ENCODE measurements around the gene TMEM123.

TMEM123 gene

GRCh38 chr11:102422817-102423712, 29.5 kb downstream of the TMEM123 start:
- DNase-seq = no peak

DNA sequence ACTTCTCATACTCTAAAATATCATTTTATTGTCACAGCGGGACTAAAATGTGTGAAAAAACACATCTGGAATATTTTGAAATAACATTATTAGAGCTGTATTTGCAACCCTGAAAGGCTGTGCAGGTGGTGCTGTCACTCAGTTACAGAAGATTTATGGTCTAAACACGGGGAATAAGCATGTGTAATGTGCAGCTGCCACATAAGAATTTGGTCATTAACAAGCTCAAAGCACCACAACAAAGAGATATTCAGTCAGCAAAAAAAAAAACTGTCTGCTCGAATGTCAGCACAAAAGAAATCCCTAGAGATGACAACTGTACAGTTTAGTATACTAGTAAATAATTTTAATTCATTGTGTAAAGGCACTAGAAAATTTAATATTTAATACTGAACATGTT, 31.3 kb downstream of the TMEM123 start:
- DNase-seq = no peak

GRCh38 chr11:102420547-102420946, 32.0 kb downstream of the TMEM123 start:
- DNase-seq = no peak

GRCh38 chr11:102419181-102419580, 33.4 kb downstream of the TMEM123 start:
- DNase-seq = no peak

DNA sequence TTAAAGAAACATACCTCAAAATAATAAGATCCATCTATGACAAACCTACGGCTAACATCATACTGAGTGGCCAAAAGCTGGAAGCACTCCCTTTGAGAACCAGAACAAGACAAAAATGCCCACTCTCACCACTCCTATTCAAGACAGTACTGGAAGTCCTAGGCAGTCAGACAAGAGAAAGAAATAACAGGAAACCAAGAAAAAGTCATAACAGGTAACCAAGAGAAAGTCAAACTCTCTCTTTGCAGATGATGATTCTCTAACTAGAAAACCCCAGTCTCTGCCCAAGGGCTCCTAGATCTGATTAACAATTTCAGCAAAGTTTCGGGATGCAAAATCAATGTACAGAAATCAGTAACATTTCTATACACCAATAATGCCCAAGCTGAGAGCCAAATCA, 35.6 kb downstream of the TMEM123 start:
- no peak for DNase-seq

GRCh38 chr11:102415304-102415916, 37.2 kb downstream of the TMEM123 start:
- DNase-seq = no peak

DNA sequence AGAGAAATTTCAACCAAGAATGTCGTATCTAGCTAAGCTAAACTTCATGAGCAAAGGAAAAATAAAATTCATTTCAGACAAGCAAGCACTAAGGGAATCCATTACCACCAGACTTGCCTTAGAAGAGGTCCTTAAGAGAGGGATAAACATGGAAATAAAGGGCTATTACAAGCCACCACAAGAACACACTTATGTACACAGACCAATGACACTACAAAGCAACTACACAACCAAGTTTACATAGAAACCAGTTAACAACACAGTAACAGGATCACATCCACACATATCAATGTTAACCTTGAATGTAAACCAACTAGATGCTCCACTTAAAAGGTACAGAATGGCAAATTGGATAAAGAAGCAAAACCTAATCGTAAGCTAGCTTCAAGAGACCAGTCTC, 38.0 kb downstream of the TMEM123 start:
- no peak for DNase-seq

DNA sequence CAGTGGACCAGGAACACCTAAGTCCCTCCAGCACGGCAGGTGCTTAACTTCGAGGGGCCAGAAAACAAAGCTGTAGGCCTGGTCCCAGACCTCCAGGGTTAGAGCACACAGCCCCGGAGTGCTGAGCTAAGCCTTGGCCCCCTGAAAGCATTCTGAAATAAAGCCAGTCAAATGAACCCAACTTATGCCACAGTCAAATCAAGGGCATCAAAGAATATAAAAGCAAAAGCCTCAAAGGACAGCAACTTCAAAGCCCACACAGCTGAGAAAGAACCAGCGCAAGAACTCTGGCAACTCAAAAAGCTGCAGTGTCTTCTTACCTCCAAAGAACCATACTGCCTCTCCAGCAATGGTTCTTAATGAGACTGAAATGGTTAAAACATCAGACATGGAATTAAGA, 39.1 kb downstream of the TMEM123 start:
- no peak for DNase-seq

DNA sequence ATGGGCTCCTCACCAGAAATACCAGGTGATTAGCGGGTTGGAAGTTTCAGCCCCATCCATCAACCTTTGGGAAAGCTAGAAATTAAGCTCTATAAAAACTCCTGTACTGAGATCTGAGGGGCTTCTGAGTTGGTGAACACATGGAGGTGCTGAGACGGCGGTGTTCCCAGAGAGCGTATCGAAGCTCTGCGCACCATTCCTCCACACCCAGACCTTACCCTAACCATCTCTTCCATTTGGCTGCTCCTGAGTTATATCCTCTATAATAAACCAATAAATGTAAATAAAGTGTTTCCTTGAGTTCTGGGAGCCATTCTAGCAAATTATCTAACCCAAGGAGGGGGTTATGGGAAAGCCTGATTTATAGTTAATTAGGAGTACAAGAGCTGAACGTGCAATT, 41.4 kb downstream of the TMEM123 start:
- no peak for DNase-seq

- no peak for DNase-seq
These were observed 42.2 kb downstream of the TMEM123 start for GRCh38 chr11:102410382-102410784.

GRCh38 chr11:102408339-102408738, 44.2 kb downstream of the TMEM123 start:
- no peak for DNase-seq

DNA sequence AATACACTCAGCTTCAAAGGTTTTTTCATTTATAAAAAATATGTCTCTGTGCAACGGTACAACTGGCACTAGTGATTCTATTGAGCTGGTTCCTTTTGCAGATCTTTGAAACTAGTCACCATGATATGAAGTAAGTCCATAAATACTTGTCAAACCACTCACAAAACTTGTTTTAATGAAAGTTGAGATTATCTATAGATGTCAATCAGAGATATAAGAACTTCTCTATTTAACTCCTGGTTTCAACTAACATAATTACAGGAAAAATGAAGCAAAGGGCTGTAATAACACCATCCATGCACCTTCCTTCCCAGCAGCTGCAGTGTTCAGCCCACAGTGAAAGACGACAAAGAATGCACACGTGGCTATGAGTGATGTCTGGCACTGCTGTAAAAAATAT, 44.7 kb downstream of the TMEM123 start:
- DNase-seq = no peak

DNA sequence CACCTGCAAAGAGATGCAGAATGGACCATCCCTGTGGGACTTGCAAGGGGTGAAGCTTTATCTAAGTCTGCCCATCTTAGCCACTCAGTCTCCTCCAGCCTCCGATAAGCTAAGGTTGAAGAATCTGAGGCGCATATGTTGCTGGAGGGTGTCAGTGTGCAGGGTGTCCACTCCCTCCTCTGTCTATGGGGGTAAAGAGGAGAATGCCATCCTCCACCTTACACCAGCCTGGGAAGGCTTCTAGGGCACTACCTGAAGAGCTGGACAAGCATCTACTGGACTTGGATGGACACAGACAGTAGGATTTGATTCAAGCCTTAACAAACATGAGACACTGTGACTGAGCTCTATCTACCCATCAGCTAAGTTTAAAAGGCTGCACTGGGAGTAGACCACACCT, 46.5 kb downstream of the TMEM123 start:
- no peak for DNase-seq

- DNase-seq = no peak
These were observed 47.1 kb downstream of the TMEM123 start for GRCh38 chr11:102405501-102405900.

- no peak for DNase-seq
These were observed 50.0 kb downstream of the TMEM123 start for GRCh38 chr11:102402548-102402947.

DNA sequence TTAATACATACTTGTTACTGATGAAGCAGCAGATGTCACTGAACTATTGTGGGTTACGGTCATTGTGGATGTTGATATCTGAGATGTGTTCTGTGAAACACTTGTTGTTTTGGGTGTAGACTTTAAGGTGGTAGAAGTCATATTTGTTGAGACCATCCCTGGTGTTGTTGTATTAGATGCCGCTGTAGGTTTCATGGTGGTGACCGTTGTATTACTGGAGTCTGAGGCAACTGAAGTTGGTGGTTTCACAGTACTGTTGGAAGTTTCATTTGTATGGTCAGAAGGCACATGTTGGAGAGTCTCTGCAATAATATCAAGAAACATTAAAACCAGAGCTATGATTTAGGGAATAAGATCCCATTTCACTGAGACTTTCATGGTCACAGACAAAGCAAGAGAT, 50.7 kb downstream of the TMEM123 start:
- DNase-seq = no peak

- no peak for DNase-seq
These were observed 52.0 kb downstream of the TMEM123 start for GRCh38 chr11:102400603-102401002.

DNA sequence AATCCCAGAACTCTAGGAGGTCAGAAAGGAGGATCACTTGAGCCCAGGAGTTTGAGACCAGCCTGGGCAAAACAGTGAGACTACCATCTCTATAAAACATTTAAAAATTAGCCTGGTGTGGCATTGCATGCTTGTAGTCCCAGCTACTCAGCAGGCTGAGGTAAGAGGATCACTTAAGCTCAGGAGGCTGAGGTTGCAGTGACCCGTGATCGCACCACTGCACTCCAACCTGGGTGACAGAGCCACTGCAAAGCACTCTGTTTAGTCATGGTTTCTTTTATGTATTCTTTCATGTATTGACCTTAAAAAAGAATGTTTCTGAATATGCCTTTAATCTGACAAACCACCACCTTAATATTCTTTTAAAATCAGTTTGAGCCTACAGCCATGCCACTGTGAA, 53.4 kb downstream of the TMEM123 start:
- no peak for DNase-seq

DNA sequence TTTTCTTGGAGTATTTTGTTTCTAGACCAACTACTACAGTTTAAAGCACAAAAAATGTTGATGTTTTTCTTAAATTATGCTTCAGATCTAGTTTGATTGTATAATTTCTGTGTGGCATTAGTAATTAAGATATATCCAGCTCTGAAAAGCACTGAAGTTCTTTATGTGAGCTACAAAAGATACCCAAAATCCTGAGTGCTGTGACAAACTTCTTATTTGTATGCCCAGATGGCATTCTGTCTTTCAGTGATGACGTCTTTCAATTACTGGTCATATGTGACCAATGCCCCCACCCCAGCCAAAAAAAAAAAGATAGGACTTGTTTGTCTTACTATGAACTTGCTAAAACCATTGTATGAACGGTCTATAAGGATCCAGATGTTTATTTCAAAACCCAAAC, 54.3 kb downstream of the TMEM123 start:
- DNase-seq = no peak

GRCh38 chr11:102396708-102397563, 55.6 kb downstream of the TMEM123 start:
- no peak for DNase-seq

DNA sequence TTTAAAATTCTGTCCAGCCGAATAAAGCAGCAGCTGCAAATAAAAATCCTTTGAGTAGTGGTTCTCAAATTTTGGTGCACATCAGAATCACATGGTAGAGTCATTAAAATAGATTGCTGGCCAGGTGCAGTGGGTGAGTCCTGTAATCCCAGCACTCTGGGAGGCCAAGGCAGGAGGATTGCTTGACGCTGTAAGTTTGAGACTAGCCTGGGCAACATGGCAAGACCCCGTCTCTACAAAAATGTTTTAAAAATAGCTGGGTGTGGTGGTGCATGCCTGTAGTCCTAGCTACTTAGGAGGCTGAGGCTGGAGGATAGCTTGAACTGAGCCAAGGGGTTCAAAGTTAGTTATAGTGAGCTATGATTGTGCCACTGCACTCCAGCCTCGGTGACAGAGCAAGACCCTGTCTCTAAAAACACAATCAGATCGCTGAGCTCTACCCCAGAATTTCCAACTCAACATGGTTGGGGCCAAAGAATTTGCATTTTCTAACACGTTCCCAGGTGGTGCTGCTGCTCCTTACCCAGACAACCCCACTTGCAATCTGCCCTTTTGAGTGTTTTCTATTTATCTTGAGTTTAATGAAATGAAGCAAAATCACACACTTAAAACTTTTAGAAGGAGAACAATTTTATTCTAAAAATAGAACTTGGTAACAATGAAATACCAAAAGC, 56.7 kb downstream of the TMEM123 start:
- no peak for DNase-seq

GRCh38 chr11:102393272-102393730, 59.3 kb downstream of the TMEM123 start:
- DNase-seq = no peak
